Hematopoietic multipotent progenitor cell (in vitro differentiated cells): Measurements from ENCODE around the gene CLPTM1L. TPM values are rescaled to one million over a fixed set of nuclear protein-coding genes. Genes with fewer than 3 reads are reported as not detected.

Experiments
- DNase-seq, 3 donors: peaks; one replicate each; pipeline ENCODE4 v3.0.0-alpha.2; 2011 to 2015; ENCODE audit warnings: low read depth in 2 of 3, low spot score in 2 of 3
- total RNA-seq: library from RNA; depleted of rRNA; stranded (reverse); fragments of >200 nt; gene quantifications from one replicate; pipeline ENCODE4 v1.2.3, GENCODE V29; 2012

CLPTM1L gene
- total RNA-seq, 1 donor = 130 TPM

DNA sequence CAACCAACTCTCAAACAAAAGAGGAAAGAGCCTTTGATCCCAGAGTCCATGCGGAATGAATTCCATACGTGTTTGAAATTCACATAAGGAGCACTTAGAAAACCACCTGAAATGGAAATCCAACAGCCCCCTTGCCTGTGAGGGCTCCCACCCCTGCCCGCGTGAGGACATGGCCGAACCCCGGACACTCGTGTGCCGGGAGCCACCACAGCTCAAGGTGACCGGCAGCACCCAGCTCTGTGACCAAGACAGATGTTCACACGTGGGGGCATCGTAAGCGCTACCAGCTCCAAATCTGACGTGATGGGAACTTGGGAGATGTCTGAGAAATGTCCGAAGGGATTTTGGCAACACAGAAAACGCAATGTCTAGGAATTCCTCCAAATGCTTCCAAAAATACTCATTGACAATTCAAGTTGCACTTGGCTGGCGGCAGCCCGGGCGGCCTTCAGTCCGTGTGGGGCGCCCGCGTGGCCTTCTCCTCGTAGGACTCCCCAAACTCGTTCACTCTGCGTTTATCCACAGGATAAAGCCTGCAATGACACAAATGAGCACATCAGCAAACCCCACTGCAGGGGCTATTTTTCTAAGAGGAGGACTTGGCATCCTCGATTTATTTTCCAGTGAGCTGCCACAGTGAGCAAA is 26.9 kb downstream of the CLPTM1L start:
- no peak for DNase-seq

DNA sequence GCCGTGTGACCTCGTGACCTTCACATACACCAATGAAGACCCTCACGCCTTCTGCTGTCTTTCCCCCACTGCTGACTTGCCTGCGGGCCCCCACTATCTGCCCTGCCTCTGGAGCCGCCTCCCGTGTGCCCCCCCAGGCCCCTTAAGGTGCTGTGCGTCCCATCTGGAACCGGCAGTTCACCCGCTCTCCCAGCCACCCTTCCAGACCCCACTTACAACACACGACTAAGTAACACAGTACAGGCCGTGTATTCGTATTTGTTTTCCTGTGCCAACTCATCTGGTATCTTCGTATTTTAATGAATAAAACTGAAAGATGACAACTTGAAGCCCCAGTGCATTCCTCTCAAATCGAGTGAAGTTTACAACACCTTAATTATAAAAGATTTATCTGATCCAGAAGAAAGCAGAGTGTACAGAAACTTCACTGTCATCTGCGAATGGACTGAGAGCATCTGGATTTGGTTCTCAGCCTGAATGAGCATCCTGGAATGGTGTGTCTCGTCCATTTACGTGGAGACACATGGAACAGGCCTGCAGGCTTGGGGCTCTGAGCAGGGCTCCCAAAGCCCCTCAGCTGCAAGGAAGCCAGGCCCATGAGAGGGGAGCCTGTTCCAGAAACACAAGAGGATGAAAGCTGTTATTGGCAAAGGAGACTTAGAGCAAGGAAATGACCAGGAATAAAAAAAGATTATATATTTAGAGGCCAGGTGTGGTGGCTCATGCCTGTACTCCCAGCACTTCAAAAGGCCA is 28.1 kb downstream of the CLPTM1L start:
- DNase-seq = no peak

DNA sequence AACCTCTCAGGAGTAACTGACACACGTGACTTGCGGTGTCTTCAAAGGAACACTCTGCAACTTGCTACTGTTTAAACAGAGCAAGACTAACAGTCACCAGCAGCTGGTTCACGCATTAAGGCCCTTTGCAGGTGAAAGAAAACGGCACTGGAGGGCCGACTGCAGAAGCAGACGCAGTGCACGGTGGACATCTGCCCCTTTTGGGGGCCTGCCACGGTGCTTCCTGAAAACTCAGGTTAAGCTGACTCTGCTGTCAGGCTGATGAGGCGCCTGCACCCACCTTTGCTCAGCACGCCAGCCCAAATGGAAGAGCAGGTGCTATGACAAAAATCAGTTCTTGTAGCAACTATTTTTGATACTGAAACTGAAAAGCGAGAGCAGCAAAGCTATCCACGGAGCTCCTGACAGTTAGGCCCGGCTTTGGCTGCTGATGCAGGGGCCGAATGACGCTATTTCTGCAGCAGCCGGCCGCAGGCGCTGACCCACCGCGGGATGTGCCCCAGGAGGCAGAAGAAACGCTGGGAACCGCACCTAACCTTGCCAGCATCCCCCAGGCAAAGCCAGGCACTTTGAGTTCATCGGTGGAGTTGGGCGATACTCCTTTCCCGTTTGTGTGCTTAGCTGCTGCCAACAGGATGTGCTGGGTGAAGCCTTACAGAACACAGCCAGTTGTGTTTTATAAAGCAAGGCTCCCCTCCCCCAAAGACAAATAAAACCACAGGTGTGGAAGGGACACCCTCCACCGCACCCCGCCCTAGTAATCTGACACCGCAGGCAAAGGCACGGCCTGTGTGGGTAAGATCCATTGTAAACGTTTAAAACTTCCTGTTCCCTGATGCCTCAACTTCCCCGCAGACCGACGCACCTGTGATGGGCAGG is 29.0 kb downstream of the CLPTM1L start:
- DNase-seq = no peak

DNA sequence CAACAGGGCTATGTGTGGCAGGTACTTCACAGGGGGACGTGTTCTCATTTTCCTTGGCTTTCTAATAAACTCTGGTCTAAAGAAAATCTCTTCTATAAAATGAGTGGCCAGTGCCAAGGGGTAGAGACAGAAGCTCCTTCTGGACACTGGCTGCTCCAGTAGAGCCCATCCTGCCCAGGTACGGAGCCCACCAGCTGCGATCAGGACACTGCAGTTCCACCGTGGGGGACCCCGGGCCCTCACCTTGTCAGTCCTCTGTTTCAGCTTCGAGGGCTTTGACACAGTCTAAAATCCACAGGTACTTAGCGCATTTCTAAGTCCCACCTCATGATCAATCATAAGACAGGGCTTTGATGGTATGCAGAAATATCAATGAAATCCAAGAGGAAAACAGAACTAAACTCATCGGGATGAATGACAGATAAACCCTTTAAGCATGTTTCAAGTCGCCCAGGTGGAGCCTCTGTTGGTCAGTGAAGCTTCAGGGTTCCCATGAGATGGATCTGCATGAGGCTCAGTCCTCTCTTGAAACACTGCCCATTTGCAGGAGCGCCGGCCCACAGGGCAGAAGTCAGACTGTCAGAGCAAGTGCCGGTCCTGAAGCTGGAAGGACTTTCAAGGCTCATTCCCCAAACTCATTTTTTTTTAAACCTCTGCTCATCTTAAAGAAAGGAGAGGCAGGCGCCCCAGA is 29.7 kb downstream of the CLPTM1L start:
- no peak for DNase-seq

DNA sequence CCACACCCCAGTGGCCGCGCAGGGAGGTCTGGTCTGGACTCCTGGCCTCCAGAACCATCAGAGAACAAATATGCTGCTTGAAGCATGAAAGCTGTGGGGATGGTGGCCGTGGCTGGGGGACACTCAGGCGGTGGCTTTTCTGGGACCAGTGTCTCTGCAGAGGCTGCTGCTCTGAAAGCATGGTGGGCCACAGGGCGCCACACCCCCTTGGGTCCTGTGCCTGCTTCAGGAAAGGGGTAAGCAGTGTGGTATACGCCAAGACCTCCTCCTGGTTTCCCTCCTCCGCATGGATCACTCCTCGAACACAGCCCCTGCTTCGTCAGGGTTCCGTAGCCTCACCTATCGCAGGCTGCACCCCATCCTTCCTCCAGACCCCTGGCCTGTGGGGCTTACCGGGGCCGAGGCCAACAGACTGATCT is 30.3 kb downstream of the CLPTM1L start:
- no peak for DNase-seq

DNA sequence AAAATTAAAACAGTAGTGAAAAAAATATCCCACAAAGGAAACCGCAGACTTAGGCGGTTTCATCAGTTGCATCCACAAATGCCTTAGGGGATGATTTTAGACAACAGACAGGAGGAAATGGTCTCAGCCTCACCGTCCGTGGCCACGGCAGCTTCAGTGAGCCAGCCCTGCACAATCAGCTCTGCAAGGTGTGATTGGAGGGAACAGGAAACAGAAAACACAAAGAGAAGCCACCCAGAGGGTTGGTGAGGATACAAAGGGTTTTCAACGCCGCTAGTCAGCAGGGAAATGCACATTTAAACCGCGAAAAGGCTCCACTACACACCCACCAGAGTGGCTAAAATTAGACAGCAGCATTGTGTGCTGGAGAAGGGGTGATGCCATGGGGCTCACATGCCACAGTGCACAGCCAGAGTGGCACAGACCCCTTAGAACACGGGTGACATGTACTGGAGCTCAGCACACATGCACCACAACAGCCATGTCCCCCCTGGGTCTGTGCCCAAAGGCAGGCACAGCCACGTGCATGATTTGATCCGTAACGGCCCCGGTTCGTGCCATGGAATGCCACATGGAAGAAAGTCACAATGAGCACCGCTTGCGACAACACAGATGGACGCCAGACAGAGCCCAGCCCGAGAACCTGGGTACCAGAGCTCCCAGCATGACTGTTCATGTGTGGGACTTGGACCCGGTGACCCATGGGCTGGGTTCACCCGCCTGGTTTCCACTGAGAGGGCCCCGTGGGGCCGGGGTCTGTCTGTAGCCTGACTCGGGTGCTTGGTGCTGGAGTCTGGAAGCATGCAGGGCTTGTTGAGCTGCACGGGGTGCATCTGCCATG is 31.7 kb downstream of the CLPTM1L start:
- DNase-seq = peak in 2 of 3 donors; percentile 71 to 80

DNA sequence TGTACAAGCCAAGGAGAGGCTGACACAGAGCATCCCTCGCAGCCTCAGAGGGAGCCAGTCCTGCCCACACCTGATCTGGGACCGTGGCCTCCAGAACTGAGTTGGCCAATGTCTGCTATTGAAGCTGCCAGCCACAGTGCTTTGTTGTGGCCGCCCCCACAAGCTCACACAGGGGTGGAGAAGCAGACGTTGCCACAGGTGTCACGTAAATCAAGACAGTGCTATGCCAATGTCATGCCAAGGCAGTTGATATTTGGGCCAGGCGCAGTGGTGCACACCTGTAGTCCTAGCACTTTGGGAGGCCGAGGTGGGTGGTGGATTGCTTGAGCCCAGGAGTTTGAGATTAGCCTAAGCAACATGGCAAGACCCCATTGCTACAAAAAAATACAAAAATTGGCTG is 32.7 kb downstream of the CLPTM1L start:
- DNase-seq = no peak

DNA sequence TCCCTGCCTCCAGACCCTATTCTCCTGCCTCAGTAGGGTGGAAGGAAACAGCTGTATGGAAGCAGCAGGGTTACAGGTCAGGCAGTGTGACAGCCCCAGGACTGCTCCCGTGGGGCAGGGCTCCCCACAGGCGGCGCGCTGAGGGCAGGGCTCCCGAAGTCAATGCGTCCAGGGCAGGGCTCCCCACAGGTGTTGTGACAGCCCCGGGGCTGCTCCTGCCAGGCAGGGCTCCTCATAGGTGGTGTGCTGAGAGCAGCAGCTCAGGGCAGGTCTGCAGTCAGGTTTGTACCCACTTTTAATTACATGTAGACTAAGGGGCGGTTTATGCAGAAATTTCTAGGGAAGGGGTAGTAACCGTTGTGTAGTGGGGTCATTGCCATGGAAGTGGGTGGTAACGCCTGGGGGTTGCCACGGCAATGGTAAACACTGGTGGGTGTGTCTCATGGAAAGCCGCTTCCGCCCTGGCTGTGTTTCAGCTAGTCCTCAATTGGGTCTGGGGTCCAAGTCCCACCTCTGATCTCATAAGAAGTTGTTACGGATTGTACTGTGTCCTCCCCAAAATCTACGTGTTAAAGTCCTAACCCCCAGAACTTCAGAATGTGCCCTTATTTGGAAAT is 33.4 kb downstream of the CLPTM1L start:
- DNase-seq = no peak

DNA sequence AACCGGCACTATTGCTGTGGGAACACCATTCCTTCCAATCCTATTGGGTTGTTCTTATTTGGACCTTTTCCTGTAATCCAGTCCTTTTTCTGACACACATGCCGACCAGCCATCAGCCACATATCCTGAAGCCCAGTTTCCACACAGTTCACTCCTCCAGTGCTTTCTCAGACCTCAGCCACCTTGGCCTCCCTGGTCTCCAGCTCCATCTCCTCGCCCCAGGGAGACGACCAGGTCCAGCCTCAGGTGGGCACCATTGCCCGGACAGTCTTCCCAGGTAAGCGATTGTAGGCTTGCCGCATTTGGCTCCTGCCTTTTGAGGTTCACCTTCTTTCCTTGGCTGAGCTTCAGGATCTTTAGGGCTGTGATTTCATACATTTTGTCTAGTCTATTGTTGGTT is 34.8 kb downstream of the CLPTM1L start:
- DNase-seq = no peak

DNA sequence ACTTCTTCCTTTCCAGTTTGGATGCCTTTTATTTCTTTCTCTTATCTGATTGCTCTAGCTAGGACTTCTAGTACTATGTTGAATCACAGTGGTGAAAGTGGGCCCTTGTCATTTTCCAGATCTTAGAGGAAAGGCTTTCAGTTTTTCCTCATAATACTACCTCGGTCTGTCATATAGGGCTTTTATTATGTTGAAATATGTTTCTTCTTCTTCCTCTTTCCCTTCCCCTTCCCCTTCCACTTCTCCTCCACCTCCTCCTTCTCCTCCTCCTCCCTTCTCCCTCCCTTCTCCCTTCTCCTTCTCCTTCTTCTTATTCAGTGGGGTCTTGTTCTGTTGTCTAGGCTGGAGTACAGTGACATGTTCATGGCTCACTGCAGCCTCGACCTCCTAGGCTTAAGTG is 40.9 kb downstream of the CLPTM1L start:
- DNase-seq = no peak

DNA sequence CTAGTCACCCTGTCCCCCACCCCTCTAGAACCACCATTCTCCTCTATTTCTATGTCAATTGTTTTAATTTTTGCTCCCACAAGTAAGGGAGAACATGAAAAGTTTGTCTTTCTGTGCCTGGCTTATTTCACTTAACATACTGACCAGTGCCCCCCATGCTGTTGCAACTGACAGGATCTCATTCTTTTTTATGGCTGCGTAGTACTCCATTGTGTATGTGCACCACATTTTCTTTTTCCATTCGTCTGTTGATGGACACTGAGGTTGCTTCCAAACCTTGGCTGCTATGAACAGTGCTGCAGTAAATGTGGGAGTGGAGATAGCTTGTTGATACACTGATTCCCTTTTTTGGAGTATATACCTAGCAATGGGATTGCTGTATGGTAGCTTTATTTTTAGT is 42.6 kb downstream of the CLPTM1L start:
- DNase-seq = no peak

DNA sequence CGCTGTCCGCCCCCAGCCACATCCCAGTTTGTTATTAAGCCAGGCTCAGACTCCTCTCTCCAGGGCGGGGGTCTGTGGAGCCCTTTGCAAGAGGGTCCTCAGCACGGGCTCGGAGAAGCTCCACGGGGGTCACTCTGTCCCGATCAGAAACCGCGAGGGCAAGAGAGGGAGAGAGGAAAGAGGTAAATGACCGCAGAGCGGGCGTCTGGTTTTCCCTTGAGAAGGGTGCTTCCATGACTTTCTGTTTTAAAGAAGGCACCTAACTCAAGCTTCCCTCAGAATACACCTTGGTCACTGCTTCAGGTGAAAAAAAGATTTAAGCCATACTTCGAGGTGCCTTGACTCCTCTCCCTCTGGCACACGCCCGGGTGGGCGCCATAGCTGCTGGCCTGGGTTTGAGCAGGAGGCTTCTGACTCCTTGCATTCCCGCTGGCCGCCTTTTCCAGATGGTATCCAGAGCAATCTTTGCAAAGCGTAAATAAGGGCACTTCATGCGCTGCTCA is 44.3 kb downstream of the CLPTM1L start:
- no peak for DNase-seq

DNA sequence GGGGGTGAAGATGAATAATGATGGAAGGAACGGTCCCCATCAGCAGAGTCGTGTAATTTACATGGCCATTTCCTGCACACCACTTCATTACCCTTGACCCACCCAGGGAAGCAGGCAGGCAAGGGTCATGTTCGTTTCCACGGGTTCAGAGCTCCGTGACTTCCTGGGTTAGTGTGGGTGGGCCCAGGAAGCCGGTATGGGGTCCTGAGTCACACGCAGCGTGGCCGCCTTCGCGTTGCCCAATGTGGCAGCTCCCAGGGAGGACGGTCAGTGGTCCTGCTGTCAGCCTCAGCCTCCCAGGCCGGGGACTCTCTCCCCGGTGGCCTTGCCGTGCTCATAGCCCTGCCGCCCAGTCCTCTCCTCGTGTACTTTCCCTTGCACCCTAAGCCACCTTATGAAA is 44.9 kb downstream of the CLPTM1L start:
- no peak for DNase-seq

DNA sequence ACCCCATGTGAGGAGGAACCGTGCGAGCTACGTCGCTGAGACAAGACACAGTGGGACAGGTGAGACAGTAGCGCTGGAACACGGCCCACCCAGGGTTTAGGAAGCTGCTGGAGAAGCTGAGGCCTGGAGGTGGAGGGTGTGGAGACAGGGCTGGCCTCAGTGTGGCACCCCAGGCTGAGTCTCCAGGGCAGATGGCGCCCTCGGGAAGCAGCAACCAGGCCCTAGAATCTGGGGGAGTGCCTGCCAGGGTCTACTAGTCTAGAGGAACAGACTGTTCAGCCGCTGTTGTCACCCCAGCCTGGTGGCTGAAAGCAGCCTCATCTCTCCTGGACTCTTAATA is 45.4 kb downstream of the CLPTM1L start:
- DNase-seq = no peak

DNA sequence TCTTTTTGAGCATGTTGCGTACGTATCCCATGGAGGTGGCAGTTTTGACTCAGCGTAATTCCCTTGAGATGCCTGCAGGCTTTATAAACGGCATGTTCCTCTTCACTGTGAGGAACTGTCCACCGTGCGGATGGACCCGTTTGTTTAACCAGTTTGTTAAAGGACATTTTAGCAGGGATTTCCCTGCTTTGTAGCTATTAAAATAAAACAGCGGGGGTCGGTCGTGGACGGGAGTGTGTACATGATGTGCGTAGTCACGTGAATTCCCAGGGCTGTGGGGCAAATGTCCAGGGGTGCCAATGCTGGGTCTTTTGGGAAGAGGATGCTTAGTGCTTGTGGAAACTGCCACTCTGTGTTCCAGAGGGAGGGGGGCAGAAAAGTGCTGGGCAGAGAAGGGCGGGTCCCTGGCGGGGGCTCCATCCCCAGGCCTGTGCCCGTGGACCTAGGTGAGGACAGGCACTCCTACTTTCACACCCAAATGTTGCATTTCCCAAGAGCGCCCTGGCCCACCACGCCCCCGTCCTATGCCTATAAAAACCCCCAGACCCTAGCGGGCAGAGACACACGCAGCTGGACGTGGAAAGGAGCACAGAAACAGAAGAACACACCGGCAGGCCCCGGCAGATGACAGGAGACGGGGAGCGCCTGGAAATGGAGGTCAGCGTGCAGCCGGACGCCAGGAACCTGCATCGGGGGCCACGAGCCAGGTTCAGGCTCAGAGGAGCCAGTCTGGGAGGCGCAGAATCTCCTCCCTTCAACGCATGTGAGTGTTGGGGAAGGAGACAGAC is 46.0 kb downstream of the CLPTM1L start:
- DNase-seq = no peak

DNA sequence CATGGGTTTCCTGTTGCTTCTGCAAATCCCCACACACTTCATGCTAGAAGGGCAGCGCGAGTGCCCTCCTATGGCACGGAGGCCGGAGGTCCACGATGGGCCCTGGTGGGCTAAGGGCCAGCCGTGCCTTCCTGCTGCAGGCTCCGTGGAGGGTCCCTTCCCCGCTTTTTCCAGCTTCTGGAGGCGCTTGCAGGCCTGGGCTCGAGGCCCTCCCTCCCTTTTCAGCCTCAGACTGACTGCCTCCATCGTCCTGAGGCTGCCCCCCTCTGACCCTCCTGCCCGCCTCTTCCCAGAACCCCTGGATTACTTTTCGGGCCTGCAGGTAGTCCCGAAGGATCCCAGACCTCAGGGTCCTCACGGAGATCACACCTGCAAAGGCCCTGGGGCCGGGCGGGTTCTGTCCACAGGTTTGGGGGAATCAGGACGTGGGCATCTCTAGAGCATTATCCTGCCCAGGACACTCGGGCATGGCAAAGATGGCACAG is 46.8 kb downstream of the CLPTM1L start:
- no peak for DNase-seq

DNA sequence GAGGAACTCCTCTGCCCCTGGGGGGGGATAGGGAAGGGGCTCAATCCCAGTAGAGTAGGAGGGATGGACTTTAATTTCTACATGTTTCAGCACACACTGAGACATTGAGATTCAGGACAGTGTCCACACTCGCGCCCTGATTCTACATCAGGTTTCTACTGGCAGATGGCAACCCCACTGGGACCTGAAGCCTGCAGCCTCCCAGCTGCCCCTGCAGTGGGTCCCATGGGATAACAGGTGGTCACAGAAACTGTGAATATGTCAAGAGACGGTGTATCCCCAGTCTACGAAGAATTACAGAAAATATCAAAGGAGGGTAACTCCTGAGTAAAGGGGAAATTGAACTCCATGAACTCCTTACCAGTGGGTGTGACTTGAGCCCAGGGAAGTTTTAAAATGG is 47.7 kb downstream of the CLPTM1L start:
- DNase-seq = no peak

DNA sequence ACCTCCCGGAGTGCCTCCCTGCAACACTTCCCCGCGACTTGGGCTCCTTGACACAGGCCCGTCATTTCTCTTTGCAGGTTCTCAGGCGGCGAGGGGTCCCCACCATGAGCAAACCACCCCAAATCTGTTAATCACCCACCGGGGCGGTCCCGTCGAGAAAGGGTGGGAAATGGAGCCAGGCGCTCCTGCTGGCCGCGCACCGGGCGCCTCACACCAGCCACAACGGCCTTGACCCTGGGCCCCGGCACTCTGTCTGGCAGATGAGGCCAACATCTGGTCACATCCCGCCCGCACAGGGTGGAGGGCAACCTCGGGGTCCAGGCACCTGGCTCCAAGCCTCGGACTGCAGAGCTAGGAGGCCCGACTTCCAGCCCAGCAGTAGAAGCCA is 49.3 kb downstream of the CLPTM1L start:
- DNase-seq = no peak
